ENCODE results near the gene RIMS4. TPM values are rescaled to one million over a fixed set of nuclear protein-coding genes. Genes with fewer than 3 reads are reported as not detected.

Gene RIMS4
- total RNA-seq, 1 donor from 2014 or later = 6.1 TPM

DNA sequence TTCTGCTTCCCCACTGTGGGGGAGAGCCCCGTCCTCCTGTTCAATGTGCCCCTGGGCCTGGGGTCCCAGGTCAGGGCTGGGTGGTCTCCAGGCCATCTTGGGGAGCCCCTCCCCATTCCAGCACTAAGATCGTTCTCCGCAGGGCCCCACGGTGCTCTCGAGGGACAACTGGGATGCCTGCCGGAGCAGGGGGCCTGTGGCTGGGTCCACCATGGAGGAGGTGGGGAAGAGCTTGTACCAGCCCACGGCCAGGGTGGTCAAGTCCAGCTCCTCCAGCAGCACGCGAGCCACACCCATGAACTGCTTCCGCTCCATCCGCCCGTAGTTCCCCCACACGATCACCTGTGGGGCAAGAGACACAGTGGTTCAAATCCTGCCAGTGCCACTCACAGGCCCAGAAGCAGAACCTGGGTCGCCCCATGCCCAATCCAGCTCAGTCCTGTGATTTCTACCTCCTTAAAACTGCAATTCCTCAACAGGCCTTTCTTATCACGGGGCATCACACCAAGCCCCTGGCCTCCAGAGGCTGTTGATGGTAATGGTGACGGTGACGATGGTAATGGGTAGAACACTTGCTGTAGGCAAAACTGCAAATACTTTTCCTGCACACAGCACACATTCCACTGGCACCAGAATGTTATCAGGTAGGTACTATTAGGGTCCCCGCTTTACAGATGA, 54.2 kb downstream of the RIMS4 start:
- TF ChIP-seq, protein P1, sequence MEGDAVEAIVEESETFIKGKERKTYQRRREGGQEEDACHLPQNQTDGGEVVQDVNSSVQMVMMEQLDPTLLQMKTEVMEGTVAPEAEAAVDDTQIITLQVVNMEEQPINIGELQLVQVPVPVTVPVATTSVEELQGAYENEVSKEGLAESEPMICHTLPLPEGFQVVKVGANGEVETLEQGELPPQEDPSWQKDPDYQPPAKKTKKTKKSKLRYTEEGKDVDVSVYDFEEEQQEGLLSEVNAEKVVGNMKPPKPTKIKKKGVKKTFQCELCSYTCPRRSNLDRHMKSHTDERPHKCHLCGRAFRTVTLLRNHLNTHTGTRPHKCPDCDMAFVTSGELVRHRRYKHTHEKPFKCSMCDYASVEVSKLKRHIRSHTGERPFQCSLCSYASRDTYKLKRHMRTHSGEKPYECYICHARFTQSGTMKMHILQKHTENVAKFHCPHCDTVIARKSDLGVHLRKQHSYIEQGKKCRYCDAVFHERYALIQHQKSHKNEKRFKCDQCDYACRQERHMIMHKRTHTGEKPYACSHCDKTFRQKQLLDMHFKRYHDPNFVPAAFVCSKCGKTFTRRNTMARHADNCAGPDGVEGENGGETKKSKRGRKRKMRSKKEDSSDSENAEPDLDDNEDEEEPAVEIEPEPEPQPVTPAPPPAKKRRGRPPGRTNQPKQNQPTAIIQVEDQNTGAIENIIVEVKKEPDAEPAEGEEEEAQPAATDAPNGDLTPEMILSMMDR (conservative IDR thresholded peaks at IDR 0.05) = no peak

DNA sequence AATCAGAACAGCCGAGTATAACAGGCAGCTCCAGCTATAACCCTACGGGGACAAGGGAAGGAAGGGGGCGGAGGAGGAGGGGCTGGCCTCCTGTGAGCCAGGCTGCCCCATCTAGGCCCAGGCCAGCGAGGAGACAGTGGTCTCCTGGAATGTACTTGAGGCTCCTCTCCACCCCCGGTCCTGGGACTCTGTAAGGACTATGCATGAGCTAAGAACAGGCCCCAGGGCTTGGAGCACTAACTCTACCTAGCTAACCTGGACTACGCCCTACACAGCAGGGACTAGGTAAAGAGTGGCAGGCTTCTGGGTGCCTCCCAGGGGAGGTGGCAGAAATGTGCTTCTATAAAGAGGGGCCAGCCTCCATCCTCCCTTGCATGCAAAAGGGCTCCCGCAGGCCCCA, 55.8 kb downstream of the RIMS4 start:
- TF ChIP-seq, protein P1 (conservative IDR thresholded peaks at IDR 0.05) = no peak
- Mint-ChIP-seq H3K27me3 (ENCODE audit: low read depth) (peaks cover 6% of the 10 kb centered on the region), H3K4me3 (no peak overlapping the region), H3K36me3 (ENCODE audit: low read depth) (no peaks in the 10 kb centered on the region), H3K9me3 (no peaks in the 10 kb centered on the region), H3K27ac (ENCODE audit: unreplicated experiment) (no peak overlapping the region), H3K4me1 (no peaks in the 10 kb centered on the region)
- no peak for DNase-seq (ENCODE audit: low read depth, low spot score)

More for the DNA sequence above, 54.2 kb downstream of the RIMS4 start:
- H3K9me3 Mint-ChIP-seq = no peaks in the 10 kb centered on the region
- no peak overlapping the region for H3K4me3 Mint-ChIP-seq
- no peaks in the 10 kb centered on the region for H3K36me3 Mint-ChIP-seq (ENCODE audit: low read depth)
- no peak for DNase-seq (ENCODE audit: low read depth, low spot score)
- H3K27ac Mint-ChIP-seq (ENCODE audit: unreplicated experiment) = no peak overlapping the region
- H3K27me3 Mint-ChIP-seq (ENCODE audit: low read depth) = peaks cover 8% of the 10 kb centered on the region
- H3K4me1 Mint-ChIP-seq = no peaks in the 10 kb centered on the region

DNA sequence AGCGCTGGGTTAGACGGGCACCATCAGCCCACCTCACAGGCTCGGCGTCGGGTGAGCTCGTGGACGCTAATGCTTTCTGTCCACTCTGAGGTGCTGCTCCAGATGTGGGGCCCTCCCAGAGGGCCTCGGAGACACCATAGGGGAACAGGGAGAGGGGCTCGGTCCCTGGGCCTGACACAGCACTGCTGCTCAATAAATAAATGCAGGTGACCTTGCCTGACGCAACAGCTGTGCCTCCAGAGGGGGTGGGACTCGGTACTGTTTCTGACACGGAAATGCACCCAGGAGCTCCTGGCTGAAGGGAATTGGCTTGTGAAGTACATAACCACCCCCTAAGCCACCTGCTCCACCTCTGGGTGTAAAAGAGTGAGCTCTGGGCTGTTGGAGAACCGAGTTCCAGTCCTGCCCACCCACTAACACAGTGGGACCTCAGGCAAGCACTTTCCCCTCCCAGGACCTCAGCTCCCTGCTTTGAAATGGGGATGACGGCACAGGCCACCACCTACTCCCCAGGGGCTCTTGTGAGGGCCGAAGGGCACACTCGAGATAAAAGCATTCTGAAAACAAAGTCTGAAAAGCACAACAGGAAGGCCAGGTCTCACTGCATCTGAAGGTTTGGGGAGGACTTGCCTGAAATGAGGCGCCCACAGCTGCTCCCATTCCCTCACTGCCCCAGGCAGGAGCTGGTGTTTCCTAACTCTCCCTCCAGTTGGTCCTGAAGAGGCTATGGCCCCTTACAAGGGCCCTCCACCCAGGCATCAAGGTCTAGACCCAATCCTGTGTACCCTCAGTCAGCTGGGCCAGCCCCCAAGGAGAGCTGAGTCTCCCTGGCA, 58.0 kb downstream of the RIMS4 start:
- Mint-ChIP-seq H3K27ac (ENCODE audit: unreplicated experiment) (no peak overlapping the region), H3K4me3 (no peak overlapping the region), H3K9me3 (no peaks in the 10 kb centered on the region), H3K4me1 (peaks cover 2% of the 10 kb centered on the region), H3K27me3 (ENCODE audit: low read depth) (peaks cover 19% of the 10 kb centered on the region), H3K36me3 (ENCODE audit: low read depth) (no peaks in the 10 kb centered on the region)
- TF ChIP-seq, protein P1 (conservative IDR thresholded peaks at IDR 0.05) = no peak
- DNase-seq (ENCODE audit: low read depth, low spot score) = no peak

DNA sequence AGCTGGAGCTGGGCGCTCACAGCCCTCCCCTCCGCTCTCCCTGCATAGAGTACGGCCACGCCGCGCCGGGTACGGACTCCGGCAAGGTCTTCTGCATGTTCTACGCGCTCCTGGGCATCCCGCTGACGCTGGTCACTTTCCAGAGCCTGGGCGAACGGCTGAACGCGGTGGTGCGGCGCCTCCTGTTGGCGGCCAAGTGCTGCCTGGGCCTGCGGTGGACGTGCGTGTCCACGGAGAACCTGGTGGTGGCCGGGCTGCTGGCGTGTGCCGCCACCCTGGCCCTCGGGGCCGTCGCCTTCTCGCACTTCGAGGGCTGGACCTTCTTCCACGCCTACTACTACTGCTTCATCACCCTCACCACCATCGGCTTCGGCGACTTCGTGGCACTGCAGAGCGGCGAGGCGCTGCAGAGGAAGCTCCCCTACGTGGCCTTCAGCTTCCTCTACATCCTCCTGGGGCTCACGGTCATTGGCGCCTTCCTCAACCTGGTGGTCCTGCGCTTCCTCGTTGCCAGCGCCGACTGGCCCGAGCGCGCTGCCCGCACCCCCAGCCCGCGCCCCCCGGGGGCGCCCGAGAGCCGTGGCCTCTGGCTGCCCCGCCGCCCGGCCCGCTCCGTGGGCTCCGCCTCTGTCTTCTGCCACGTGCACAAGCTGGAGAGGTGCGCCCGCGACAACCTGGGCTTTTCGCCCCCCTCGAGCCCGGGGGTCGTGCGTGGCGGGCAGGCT, 60.1 kb downstream of the RIMS4 start:
- no peak overlapping the region for H3K27ac Mint-ChIP-seq (ENCODE audit: unreplicated experiment)
- no peaks in the 10 kb centered on the region for H3K9me3 Mint-ChIP-seq
- peaks cover 38% of the 10 kb centered on the region for H3K27me3 Mint-ChIP-seq (ENCODE audit: low read depth)
- no peak overlapping the region for H3K4me3 Mint-ChIP-seq
- peaks cover 3% of the 10 kb centered on the region for H3K4me1 Mint-ChIP-seq
- no peaks in the 10 kb centered on the region for H3K36me3 Mint-ChIP-seq (ENCODE audit: low read depth)
- TF ChIP-seq, protein P1 (conservative IDR thresholded peaks at IDR 0.05) = peak; percentile 30
- DNase-seq (ENCODE audit: low read depth, low spot score) = no peak

DNA sequence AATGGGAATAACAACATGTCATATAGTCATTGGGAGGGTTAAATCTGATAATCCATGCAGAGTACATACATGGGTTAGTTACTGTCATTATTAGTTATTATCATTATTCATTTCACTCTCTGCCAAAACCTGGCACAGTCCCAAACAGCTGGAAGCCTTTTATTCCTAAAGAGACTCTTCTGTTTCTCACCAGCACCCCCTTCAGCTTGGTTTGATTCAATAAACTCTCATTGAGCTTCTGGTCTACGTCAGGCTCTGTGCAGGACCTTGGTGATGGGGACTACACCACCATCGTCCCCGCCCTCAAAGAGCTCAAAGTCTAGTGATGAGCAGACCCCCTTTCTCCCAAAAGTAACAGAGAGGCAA, 62.4 kb downstream of the RIMS4 start:
- no peaks in the 10 kb centered on the region for H3K9me3 Mint-ChIP-seq
- peaks cover 3% of the 10 kb centered on the region for H3K4me1 Mint-ChIP-seq
- TF ChIP-seq, protein P1 (conservative IDR thresholded peaks at IDR 0.05) = no peak
- H3K27ac Mint-ChIP-seq (ENCODE audit: unreplicated experiment) = no peak overlapping the region
- DNase-seq (ENCODE audit: low read depth, low spot score) = no peak
- peaks cover 59% of the 10 kb centered on the region for H3K27me3 Mint-ChIP-seq (ENCODE audit: low read depth)
- no peaks in the 10 kb centered on the region for H3K36me3 Mint-ChIP-seq (ENCODE audit: low read depth)
- no peak overlapping the region for H3K4me3 Mint-ChIP-seq

Measured in neural crest cell (in vitro differentiated cells).